Measurements from ENCODE around the gene URI1. TPM values are rescaled to one million over a fixed set of nuclear protein-coding genes. Genes with fewer than 3 reads are reported as not detected.

Gene URI1
- total RNA-seq, 1 donor from 2014 or later, result 46.0 TPM

DNA sequence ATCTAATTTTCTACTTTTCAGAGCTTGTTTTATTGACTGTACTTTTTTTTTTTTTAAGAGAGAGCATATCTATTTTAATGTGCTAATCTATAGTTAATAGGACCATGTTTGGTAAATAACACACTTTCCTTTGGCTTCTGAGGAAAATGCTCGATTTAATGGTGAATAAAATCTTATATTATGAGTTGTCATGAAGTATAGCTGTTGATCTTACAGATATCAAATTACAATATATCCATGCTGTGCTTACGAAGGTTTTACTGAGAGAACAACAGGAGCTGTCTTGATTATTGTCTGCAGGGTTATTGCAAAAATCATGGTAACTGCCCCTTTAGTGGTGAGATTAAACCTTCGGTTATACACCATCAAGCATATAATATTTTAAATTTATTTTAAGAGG, 29.6 kb downstream of the URI1 start:
- H3K9me3 ChIP-seq, result no peaks in the 10 kb centered on the region
- H3K4me3 ChIP-seq, result no peak overlapping the region
- H3K36me3 ChIP-seq, result no peaks in the 10 kb centered on the region
- no peak for DNase-seq
- TF ChIP-seq, protein P1, sequence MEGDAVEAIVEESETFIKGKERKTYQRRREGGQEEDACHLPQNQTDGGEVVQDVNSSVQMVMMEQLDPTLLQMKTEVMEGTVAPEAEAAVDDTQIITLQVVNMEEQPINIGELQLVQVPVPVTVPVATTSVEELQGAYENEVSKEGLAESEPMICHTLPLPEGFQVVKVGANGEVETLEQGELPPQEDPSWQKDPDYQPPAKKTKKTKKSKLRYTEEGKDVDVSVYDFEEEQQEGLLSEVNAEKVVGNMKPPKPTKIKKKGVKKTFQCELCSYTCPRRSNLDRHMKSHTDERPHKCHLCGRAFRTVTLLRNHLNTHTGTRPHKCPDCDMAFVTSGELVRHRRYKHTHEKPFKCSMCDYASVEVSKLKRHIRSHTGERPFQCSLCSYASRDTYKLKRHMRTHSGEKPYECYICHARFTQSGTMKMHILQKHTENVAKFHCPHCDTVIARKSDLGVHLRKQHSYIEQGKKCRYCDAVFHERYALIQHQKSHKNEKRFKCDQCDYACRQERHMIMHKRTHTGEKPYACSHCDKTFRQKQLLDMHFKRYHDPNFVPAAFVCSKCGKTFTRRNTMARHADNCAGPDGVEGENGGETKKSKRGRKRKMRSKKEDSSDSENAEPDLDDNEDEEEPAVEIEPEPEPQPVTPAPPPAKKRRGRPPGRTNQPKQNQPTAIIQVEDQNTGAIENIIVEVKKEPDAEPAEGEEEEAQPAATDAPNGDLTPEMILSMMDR (IDR thresholded peaks at IDR 0.05), result no peak
- peaks cover 25% of the 10 kb centered on the region for H3K4me1 ChIP-seq
- H3K27ac ChIP-seq, result no peak overlapping the region
- no peak for ATAC-seq
- no peaks in the 10 kb centered on the region for H3K27me3 ChIP-seq (ENCODE audit: low read depth)
- intact Hi-C loops (cut with DNase I), result no loop called here

DNA sequence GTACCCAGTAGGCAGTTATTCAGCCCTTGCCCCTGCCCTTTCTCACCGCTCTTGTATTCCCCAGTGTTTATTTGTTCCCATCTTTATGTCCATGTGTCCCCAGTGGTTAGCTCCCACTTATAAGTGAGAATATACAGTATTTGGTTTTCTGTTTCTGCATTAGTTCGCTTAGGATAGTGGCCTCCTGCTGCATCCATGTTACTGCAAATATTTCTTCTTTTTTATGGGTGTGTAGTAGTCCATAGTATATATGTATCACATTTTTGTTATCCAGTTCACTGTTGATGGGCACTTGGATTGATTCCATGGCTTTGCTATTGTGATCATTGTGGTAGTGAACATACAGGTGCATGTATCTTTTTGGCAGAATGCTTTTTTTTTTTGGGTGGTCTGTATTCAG, 32.7 kb downstream of the URI1 start:
- TF ChIP-seq, protein P1 (IDR thresholded peaks at IDR 0.05), result no peak
- no peak for ATAC-seq

DNA sequence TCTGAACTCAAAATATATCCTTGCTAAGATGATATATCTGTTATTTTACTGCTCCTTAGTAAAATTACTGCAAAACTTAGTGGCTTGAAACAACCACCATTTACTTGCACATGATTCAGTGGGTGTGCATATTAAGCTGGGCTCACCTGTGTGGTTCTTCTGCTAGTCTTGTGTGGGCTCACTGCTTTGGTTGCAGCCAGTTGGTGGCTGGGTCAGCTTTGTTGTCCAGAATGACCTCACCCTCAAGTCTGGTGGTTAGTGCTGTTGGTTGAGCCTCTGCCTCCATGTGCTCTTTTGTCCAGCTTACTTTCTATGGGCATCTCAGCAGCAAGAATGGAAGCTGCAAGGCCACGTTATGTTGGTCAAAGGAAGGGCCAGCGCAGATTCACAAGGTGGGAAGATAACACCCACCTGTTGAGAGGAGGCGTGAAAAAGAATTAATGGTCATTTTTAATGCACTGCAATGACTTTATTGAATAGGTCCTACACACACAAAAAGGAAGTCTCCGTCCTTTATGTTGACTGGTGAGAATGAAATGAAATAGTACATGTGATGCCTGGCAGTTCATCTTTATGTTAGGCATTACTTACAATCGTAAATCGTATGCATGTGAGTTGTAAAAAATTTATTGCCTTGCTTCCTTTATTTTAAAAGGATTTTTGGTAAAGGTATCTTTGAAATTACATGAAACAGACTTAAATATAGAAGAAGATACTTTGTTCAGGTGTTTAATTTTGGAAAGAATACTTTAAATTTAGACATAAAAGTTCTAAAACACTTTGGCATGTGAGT, 34.3 kb downstream of the URI1 start:
- TF ChIP-seq, protein P1 (IDR thresholded peaks at IDR 0.05), result no peak
- Histone ChIP-seq H3K36me3 (no peaks in the 10 kb centered on the region), H3K27me3 (ENCODE audit: low read depth) (no peaks in the 10 kb centered on the region), H3K27ac (no peak overlapping the region), H3K9me3 (no peaks in the 10 kb centered on the region), H3K4me1 (peaks cover 6% of the 10 kb centered on the region), H3K4me3 (no peak overlapping the region)
- no peak for DNase-seq
- ATAC-seq, result no peak
- intact Hi-C loops (cut with DNase I), result no loop called here

More for the DNA sequence above, 32.7 kb downstream of the URI1 start:
- Histone ChIP-seq H3K27ac (no peak overlapping the region), H3K36me3 (no peaks in the 10 kb centered on the region), H3K9me3 (no peaks in the 10 kb centered on the region), H3K4me3 (no peak overlapping the region), H3K4me1 (peaks cover 11% of the 10 kb centered on the region), H3K27me3 (ENCODE audit: low read depth) (no peaks in the 10 kb centered on the region)
- intact Hi-C loops (cut with DNase I), result no loop called here
- DNase-seq, result no peak

DNA sequence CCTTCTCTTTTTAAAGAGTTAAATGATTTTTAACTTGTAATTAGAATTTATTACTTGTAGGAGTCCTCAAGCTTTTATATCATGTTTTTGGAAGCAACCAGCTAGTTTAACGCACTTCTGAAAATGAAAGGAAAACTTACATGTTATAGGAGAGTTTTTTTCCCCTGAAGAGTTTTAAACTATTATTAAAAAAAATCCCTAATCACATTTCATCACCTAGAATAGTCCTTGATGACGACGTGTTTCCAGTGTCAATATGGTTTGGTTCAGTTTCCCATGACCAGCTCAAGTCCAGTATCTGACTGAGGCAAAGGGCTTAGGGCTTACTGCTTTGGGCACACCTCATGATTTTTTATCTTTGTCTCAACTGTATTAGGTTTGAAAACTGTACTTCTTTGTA, 36.0 kb downstream of the URI1 start:
- no peaks in the 10 kb centered on the region for H3K36me3 ChIP-seq
- TF ChIP-seq, protein P1 (IDR thresholded peaks at IDR 0.05), result no peak
- H3K9me3 ChIP-seq, result no peaks in the 10 kb centered on the region
- ATAC-seq (no peak), DNase-seq (no peak)
- no peak overlapping the region for H3K27ac ChIP-seq
- intact Hi-C loops (cut with DNase I), result no loop called here
- H3K27me3 ChIP-seq (ENCODE audit: low read depth), result no peaks in the 10 kb centered on the region
- peaks cover 6% of the 10 kb centered on the region for H3K4me1 ChIP-seq
- H3K4me3 ChIP-seq, result no peak overlapping the region

DNA sequence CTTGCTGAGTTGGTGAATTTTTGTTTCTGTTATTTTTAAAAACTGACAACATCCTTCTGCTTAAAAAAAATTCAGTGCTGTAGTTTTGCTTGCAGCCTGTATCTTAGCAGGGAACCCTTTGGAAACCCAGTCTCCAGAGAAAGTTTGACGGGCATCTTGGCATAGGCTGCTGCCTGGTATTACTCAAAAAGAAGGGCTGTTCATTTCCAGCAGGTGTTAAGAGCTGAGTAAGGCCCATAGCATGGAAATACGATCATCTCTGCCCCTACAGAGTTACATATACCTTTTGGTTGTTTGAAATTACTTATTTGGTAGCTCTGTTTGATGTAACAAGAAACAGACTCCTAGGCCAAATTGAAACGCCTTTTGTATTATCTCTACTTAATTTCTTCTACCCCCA, 41.5 kb downstream of the URI1 start:
- DNase-seq (no peak), ATAC-seq (no peak)
- Histone ChIP-seq H3K4me3 (no peak overlapping the region), H3K4me1 (no peaks in the 10 kb centered on the region), H3K9me3 (no peaks in the 10 kb centered on the region), H3K36me3 (peaks cover 5% of the 10 kb centered on the region), H3K27me3 (ENCODE audit: low read depth) (no peaks in the 10 kb centered on the region), H3K27ac (no peak overlapping the region)
- TF ChIP-seq, protein P1 (IDR thresholded peaks at IDR 0.05), result no peak
- intact Hi-C loops (cut with DNase I), result no loop called here
